AG08395 (cell line): Measurements from ENCODE around the gene GDPD5.

Source experiments
- DNase-seq: peaks from one replicate; pipeline ENCODE4 v3.0.0; 2012; ENCODE audit warnings: mixed read lengths, low spot score

GDPD5 gene

GRCh38 chr11:75525433-75526191 is at the start of gene GDPD5:
Gene GDPD5, minus strand, starts transcription at chr11:75525941. Its CDS starts 48,206 bp downstream, at chr11:75477735.
- peak; percentile 96 for DNase-seq

- peak; percentile 39 for DNase-seq
Measured at GRCh38 chr11:75574698-75575602, 49.2 kb upstream of the GDPD5 start.

GRCh38 chr11:75572744-75573143 is 47.0 kb upstream of the GDPD5 start:
- no peak for DNase-seq

- DNase-seq: no peak
Measured at GRCh38 chr11:75571625-75572024, 45.9 kb upstream of the GDPD5 start.

GRCh38 chr11:75570559-75571139 is 44.9 kb upstream of the GDPD5 start:
- DNase-seq: no peak

- DNase-seq: no peak
Measured at GRCh38 chr11:75568616-75569219, 43.0 kb upstream of the GDPD5 start.

GRCh38 chr11:75567971-75568370 is 42.2 kb upstream of the GDPD5 start:
- no peak for DNase-seq

GRCh38 chr11:75566763-75567279 is 41.1 kb upstream of the GDPD5 start:
- DNase-seq: no peak

- DNase-seq: no peak
Measured at GRCh38 chr11:75565916-75566762, 40.4 kb upstream of the GDPD5 start.

GRCh38 chr11:75565221-75565814 is 39.6 kb upstream of the GDPD5 start:
- peak; percentile 75 for DNase-seq

- peak; percentile 79 for DNase-seq
Measured at GRCh38 chr11:75563978-75564552, 38.3 kb upstream of the GDPD5 start.

GRCh38 chr11:75563501-75563977 is 37.8 kb upstream of the GDPD5 start:
- DNase-seq: no peak

- peak; percentile 34 for DNase-seq
Measured at GRCh38 chr11:75562836-75563484, 37.2 kb upstream of the GDPD5 start.

GRCh38 chr11:75562048-75562835 is 36.5 kb upstream of the GDPD5 start, which contains the start of gene SERPINH1:
Gene SERPINH1, plus strand, starts transcription at chr11:75562253. Its CDS starts 4,097 bp downstream, at chr11:75566350.
- DNase-seq: peak; percentile 81

- no peak for DNase-seq
Measured at GRCh38 chr11:75561426-75562047, 35.8 kb upstream of the GDPD5 start.

GRCh38 chr11:75560644-75561043 is 34.9 kb upstream of the GDPD5 start:
- peak; percentile 43 for DNase-seq

GRCh38 chr11:75558939-75559843 is 33.5 kb upstream of the GDPD5 start:
- DNase-seq: peak; percentile 65
